Suppressor macrophage treated with lipopolysaccharide for 4 hours (primary cell): ENCODE data around the gene UBE2E2.

Experiments used
- DNase-seq: peaks from one replicate; pipeline ENCODE4 v3.0.0-alpha.2; 2020

Gene UBE2E2

DNA sequence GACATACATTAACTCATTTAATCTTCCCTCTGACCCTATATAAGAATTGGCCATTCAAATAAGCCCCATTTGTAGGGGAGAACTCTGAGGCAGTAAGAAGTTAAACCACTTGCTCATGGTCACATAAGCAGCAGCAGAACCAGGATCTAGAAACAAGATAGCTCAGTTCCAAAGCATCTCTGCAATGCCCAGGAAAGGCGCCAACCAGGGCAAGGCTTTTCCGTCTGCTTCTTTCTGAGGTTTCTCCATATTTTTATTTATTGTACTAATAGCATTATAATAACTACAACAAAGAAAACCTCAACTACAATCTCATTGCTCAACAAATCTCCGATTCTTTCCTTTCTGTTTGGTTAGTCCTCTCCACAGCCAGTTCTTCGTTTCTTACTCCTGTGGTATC is 4.3 kb upstream of the UBE2E2 start:
- no peak for DNase-seq

GRCh38 chr3:23199649-23200048 is 3.5 kb upstream of the UBE2E2 start:
- DNase-seq: peak; percentile 19

GRCh38 chr3:23201154-23201838 is 1.8 kb upstream of the UBE2E2 start:
- no peak for DNase-seq

GRCh38 chr3:23202203-23202920 is 765 bp upstream of the UBE2E2 start:
- DNase-seq: peak; percentile 26

DNA sequence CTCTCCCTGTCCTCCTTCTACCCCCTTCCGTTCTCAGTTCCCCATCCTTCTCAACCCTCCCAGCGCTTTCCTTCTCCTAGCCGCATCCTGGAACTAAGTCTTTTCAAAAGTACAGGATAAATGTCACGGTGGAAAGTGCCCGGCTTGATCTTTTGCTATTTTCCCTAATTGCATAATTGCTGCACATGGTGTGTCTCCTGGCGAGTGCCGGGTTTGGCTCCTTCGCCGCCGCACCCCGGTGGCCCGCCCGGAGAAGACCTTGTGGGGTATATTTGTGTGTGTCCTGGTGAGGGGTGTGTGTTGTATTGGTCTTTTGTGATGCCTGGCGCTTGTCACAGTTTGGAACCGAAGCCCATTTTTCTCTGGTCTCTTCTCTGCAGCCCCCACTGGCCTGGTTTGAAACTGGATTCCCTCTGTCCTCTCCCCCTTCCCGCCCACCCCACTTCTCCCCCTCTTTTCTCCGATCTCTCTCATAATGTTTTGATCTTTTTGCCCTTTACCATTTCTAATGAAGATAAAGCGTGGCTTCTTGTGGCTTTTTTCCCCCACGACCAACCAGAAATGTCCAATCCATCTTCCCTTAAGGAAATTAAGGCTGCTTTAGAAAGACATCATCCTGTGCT is 692 bp downstream of the UBE2E2 start:
- DNase-seq: peak; percentile 70

- no peak for DNase-seq
Observed at GRCh38 chr3:23206366-23206765, 3.2 kb downstream of the UBE2E2 start.

DNA sequence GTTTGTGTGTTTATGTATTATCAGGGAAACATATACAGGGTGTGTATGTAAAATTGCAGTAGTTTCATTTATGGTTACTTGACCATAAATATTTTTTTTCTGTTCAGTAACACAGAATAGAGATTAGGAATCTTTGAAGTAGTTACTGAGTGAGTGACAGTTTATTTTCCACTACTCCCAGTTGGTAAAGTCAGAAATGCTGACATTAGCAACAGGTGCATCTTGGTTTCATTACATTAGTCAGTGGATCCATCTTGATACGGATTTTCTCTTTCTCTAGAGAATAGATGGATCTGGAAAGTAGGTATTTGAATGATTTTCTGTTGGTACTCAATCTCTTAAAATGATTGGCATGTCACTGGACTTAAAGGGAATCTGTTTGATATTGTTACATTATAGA is 6.0 kb downstream of the UBE2E2 start:
- no peak for DNase-seq

DNA sequence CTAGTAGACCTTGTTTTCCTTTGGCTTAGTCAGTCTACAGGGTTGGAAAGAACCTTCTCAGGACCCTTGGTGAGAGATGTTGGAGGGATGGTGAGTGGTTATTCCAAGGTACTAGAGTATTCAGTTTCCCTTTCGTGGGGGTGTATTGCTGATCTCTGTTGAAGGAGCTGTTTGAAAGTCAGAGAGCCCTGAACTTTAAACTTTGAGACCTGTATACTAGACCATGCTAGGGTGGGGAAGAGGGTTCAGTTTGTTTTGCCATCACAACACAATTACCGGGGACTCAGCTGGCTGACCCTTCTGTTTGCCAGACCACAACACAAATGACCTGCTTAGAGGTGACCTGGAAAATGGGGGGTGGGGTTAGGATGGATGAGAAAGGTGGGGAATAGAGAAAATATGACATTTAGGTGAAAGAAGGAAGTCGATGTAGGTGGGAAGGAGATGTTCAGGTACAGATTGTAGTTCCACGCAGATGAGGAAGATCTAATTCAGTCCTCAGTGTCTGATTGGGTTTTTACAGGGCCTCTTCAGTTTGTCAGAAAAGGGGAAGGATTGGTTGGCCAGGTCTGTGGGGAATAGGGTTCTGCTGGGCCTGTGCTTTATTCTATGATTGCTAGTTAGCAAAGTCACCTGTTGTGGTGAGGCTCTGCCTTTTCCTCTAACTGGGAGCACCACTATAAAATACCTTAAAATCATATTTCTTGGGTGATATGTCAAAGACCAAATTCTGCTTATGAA is 6.8 kb downstream of the UBE2E2 start:
- no peak for DNase-seq

DNA sequence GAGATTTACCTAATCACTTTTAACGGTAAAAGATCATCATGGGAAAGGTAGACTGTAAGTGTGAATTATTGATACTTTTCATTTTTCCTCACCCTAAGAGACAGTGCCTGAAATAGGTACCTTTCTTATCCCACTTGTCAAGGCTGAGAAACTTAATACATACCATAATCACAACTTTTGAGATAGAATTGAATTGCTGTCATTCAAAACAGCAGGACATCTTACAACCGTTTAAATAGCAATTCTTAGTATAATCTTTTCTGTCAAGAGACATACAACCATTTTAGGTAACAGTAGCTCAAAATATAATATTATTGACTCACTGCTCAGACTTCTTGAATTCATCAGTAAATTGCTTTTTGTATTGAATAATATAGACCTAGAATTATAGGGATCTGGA is 10.7 kb downstream of the UBE2E2 start:
- no peak for DNase-seq

DNA sequence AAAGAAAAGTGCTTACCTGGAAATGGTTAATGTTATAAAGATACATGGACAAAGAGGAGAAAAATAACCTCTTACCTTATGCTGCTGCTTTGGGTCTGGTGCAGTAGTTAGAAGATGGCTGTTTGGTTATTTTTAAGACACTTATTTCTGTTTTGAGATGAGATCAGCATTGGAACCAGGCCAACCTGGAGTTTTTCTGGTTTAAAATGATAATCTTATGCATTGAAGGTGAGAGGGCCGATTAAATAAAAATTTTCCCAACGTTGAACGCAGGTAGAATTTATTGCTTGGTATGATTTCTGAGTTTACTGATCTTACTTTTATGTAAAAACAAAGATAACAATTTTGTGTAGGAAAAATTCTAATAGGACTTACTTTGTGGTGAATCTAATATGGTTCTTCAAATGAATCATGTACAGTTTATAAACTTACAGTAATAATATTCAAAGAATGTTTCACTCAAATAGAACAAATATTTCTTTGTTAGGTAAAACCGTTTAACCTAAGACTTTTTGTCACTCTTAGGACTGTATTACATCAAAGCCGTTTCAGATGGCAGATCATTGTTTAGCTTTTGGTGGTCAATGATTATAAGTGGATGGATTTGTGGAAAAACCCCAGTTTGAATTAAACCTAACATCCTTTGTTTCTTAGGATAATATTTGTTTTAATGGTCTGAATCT is 14.9 kb downstream of the UBE2E2 start:
- DNase-seq: no peak

DNA sequence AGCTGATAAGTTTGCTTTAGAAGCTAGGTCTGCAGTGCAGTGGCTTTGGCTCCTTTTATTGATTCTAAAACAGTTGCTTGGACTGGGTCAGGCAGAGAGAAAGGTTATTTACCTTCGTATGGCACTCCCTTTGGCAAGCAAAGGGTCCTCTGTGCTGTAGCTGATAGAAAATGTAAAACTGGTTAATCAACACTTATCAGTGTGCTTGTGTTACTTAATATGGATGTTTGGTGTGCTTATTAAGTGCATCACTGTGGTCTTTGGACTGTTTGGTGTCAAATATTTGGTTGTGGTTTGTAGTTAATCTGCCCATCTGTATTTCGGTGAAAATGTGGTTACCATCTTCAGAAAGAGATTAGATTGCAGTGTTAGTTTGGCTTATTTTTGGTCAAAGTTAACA is 16.0 kb downstream of the UBE2E2 start:
- no peak for DNase-seq

DNA sequence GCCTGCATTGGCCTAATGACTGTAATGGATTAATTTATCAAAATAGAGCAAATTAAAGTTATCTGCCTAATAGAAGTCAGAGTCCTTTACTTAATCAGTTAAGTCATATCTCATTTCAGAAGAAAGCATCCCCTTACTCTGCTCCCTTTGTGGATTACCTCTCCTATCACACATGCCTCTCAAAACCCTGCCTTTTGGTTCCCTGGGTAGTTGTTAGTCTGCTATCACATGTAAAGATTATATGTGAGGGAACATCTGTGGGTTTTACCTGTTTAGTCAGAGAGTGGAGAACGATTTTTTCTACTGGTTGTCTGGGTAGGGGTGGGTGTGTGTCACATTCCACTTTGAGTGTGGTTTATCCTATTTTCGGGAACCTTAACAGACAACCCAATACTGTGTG is 16.4 kb downstream of the UBE2E2 start:
- no peak for DNase-seq

DNA sequence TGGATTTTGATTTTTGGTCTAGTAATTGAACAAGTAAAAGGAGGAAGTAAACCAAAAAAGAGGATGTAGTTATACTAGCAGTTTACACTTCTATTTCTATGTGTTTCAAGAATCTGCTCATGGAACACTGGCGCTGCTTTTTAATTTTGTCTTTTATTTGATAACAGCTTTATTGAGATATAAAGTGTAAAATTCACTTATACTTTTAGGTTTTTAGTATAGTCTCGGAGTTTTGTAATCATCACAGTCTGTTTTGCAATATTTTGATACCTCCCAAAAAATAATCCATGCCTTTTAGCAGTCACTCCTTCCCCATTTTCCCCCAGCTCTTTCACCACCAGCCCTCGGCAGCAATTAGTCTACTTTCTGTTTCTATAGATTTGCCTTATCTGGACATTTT is 18.0 kb downstream of the UBE2E2 start:
- peak; percentile 73 for DNase-seq

DNA sequence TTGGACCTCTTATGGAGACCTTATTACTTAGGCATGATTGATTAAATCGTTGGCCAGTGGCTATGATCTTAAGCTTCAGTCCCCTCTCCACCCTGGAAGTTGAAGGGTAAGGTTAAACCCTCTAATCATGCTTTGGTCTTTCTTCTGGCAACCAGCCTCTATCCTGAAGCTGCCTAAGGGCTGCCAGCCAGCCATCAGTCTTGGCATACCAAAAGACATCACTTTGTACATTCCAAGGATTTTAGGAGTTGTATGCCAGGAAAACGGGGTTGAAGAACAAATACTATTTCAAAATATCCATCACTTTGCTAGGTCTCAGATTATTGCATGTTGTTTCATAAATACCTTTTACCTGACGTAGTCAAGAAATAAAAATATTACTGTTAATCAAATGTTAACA is 28.9 kb downstream of the UBE2E2 start:
- no peak for DNase-seq

- no peak for DNase-seq
Observed at GRCh38 chr3:23232854-23233253, 29.7 kb downstream of the UBE2E2 start.

DNA sequence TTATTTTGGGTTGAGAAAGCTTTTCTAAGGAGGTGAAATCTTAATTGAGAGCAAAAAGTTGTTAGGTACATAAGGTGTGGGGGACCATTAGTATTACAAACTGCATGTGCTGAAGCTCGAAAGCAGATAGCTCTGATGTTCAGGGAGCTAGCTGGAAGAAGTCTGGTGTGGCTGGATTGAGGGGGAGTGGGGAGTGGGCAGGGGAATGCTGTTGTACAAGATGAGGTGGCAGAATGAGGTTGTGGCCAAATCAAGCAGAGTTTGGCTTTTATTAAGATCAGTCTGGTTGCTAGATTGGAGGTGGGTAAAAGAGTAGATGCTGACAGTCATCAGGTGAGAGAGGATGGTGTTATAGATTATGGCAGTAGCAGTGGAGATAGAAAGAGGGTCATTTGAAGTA is 32.1 kb downstream of the UBE2E2 start:
- DNase-seq: no peak

- no peak for DNase-seq
Observed at GRCh38 chr3:23236890-23237289, 33.8 kb downstream of the UBE2E2 start.

- no peak for DNase-seq
Observed at GRCh38 chr3:23238156-23238555, 35.0 kb downstream of the UBE2E2 start.

DNA sequence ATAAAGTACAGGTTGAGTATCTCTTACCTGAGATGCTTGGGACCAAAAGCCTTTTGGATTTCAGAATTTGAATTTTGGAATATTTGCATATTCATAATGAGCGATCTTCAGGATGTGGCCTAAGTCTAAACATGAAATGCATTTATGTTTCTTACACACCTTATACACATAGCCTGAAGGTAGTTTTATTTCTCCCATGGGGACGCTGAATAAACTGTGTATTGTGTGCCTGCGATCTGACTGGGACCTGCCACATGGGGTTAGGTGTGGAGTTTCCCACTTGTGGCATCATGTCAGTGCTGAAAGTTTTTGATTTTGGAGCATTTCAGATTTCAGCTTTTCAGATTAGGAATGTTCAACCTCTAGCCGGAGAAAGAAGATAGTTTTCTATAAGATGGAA is 35.5 kb downstream of the UBE2E2 start:
- DNase-seq: no peak

GRCh38 chr3:23239211-23240068 is 36.3 kb downstream of the UBE2E2 start:
- peak; percentile 48 for DNase-seq

DNA sequence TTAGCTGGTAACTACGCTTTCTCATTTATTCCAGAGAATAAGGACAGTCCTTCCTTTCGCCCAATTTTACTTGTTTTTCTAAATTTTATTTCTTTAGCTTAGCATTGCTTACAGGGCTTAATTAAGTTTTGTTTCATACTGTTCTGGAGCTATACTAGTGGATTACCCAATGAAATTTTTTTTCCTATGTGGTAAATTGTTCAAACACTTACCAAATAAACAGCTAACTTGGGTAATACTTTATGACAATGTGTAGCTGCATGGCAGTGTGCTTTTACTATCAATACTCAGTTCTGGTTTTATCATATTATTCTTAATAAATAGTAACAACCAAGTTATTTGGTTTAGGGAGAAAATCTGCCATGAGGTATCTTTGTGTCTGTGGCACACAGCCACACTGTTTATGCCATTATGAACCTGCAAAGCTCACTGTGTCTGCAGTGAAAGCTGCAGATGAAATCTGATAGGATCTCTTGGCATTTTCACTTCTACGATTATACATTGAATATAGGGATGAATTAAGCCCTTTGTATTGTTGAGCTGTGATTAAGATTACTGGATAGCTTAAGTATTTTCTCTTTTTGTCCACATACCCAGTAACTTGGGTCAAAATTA is 37.2 kb downstream of the UBE2E2 start:
- peak; percentile 37 for DNase-seq

DNA sequence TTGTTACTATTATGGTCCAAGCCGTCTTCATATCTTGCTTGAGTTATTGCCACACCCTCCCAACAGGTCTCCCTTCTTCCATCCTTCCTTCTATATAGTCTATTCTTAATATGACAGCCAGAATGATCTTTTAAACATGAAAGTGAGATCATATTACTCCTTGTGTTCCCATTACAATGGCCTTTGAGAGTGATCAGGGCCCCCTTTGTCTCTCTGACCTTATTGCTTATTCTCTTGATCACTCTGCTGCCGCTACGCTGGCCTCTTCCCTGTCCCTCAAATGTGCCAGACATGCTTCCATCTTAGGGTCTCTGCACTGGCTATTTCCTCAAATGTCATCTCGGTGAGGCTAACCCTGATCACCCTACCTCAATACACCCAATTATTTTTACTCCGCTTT is 38.1 kb downstream of the UBE2E2 start:
- no peak for DNase-seq
